Activated CD4-positive, alpha-beta memory T cell treated with anti-CD3 and anti-CD28 coated beads, Interleukin-2, amount 10 ng/mL, durations not matched to agents 7 days and 5 days (primary cell): ENCODE results near the gene LRRC37A. TPM values are rescaled to one million over a fixed set of nuclear protein-coding genes. Genes with fewer than 3 reads are reported as not detected.
"Not testable (repeated sequence)": the region's sequence is repeated elsewhere in the genome, so short reads cannot be mapped to it uniquely, and the experiment has no call there.

ENCODE experiments used
- CTCF ChIA-PET: fragments of 350-600 bp; sonication (Branson Sonifier 250); formaldehyde crosslinking; loops from one replicate; lab custom pipeline; 2021; ENCODE audit warnings: antibody characterized with exemption, inconsistent platforms; lab: Charles Lee
- POLR2A ChIA-PET: fragments of 350-600 bp; sonication (Branson Sonifier 250); formaldehyde crosslinking; loops from one replicate; lab custom pipeline; 2021; ENCODE audit warnings: antibody characterized with exemption; lab: Charles Lee
- DNase-seq: peaks from one replicate; pipeline ENCODE4 v3.0.0-alpha.2; 2020
- H3K27ac Mint-ChIP-seq: one replicate; pipeline ENCODE4 v1.8.0; 2021; ENCODE audit warnings: mild to moderate bottlenecking, mixed read lengths
- H3K27me3 Mint-ChIP-seq: one replicate; pipeline ENCODE4 v1.8.0; 2021; ENCODE audit warnings: mixed read lengths
- H3K36me3 Mint-ChIP-seq: one replicate; pipeline ENCODE4 v1.8.0; 2021; ENCODE audit warnings: low read depth, mixed read lengths
- H3K4me1 Mint-ChIP-seq: one replicate; pipeline ENCODE4 v1.8.0; 2021; ENCODE audit warnings: mixed read lengths
- H3K4me3 Mint-ChIP-seq: one replicate; pipeline ENCODE4 v1.8.0; 2021; ENCODE audit warnings: mild to moderate bottlenecking, mixed read lengths
- H3K9me3 Mint-ChIP-seq: one replicate; pipeline ENCODE4 v1.8.0; 2021; ENCODE audit warnings: mixed read lengths
- total RNA-seq, 2 experiments: library from RNA; stranded (reverse); gene quantifications; one replicate each; pipeline ENCODE4 v1.2.3, GENCODE V29; 2021

The LRRC37A gene
- total RNA-seq: 1 to 10 TPM; 4.6 to 5.7 TPM

- POLR2A ChIA-PET, H3K27me3 Mint-ChIP-seq, H3K4me1 Mint-ChIP-seq, H3K9me3 Mint-ChIP-seq, H3K27ac Mint-ChIP-seq, DNase-seq, H3K36me3 Mint-ChIP-seq, H3K4me3 Mint-ChIP-seq, CTCF ChIA-PET: not testable (repeated sequence)
Observed at GRCh38 chr17:46294831-46295230, at the start of gene LRRC37A. Gene LRRC37A (plus strand): TSS chr17:46295131. CDS start chr17:46295134, 3 bp downstream.

GRCh38 chr17:46249153-46249552 is 45.8 kb upstream of the LRRC37A start:
- DNase-seq, H3K4me1 Mint-ChIP-seq, H3K27ac Mint-ChIP-seq, CTCF ChIA-PET, H3K36me3 Mint-ChIP-seq, POLR2A ChIA-PET, H3K9me3 Mint-ChIP-seq, H3K4me3 Mint-ChIP-seq: not testable (repeated sequence)
- H3K27me3 Mint-ChIP-seq: peaks cover 14% of the 10 kb centered on the region

GRCh38 chr17:46252804-46253203 is 42.1 kb upstream of the LRRC37A start:
- H3K9me3 Mint-ChIP-seq, POLR2A ChIA-PET: not testable (repeated sequence)

GRCh38 chr17:46253722-46254121 is 41.2 kb upstream of the LRRC37A start:
- peak; percentile 87 for DNase-seq
- H3K4me3 Mint-ChIP-seq, H3K4me1 Mint-ChIP-seq, H3K27me3 Mint-ChIP-seq, CTCF ChIA-PET, H3K27ac Mint-ChIP-seq, POLR2A ChIA-PET, H3K9me3 Mint-ChIP-seq, H3K36me3 Mint-ChIP-seq: not testable (repeated sequence)

More at GRCh38 chr17:46252804-46253203, 42.1 kb upstream of the LRRC37A start:
- H3K4me1 Mint-ChIP-seq, H3K4me3 Mint-ChIP-seq, H3K36me3 Mint-ChIP-seq, CTCF ChIA-PET, H3K27ac Mint-ChIP-seq, DNase-seq: not testable (repeated sequence)
- peaks cover 10% of the 10 kb centered on the region for H3K27me3 Mint-ChIP-seq

- H3K27me3 Mint-ChIP-seq, CTCF ChIA-PET, DNase-seq, H3K27ac Mint-ChIP-seq, H3K9me3 Mint-ChIP-seq, POLR2A ChIA-PET, H3K4me3 Mint-ChIP-seq, H3K4me1 Mint-ChIP-seq, H3K36me3 Mint-ChIP-seq: not testable (repeated sequence)
Observed at GRCh38 chr17:46254215-46254614, 40.7 kb upstream of the LRRC37A start.

- DNase-seq, H3K27ac Mint-ChIP-seq, H3K4me3 Mint-ChIP-seq, H3K4me1 Mint-ChIP-seq, H3K9me3 Mint-ChIP-seq, POLR2A ChIA-PET, H3K36me3 Mint-ChIP-seq, H3K27me3 Mint-ChIP-seq, CTCF ChIA-PET: not testable (repeated sequence)
Observed at GRCh38 chr17:46256369-46256768, 38.6 kb upstream of the LRRC37A start.

GRCh38 chr17:46259845-46260661 is 34.9 kb upstream of the LRRC37A start:
- DNase-seq, H3K36me3 Mint-ChIP-seq, H3K27ac Mint-ChIP-seq, H3K9me3 Mint-ChIP-seq, POLR2A ChIA-PET: not testable (repeated sequence)
- CTCF ChIA-PET: interaction anchor here (1.0 to 1.8 kb wide), 2 partner anchors 47 to 674 kb away, joined by 3 to 7 read pairs; no protein-coding TSS in a partner anchor
- H3K4me1 Mint-ChIP-seq: peaks cover 17% of the 10 kb centered on the region
- H3K27me3 Mint-ChIP-seq: peaks cover 28% of the 10 kb centered on the region
- peak overlapping the region; percentile 57 for H3K4me3 Mint-ChIP-seq

- POLR2A ChIA-PET: no interaction called here
- Mint-ChIP-seq H3K4me1 (peaks cover 33% of the 10 kb centered on the region), H3K4me3 (no peak overlapping the region), H3K27me3 (peaks cover 40% of the 10 kb centered on the region), H3K9me3 (no peaks in the 10 kb centered on the region), H3K36me3 (peaks cover 6% of the 10 kb centered on the region), H3K27ac (no peak overlapping the region)
- no peak for DNase-seq
- CTCF ChIA-PET: interaction anchor here (1.4 kb wide), 1 partner anchor 622 kb away, joined by 3 read pairs; no protein-coding TSS in a partner anchor
Observed at GRCh38 chr17:46262271-46262670, 32.7 kb upstream of the LRRC37A start.

GRCh38 chr17:46264456-46265198 is 30.3 kb upstream of the LRRC37A start:
- H3K9me3 Mint-ChIP-seq: no peaks in the 10 kb centered on the region
- CTCF ChIA-PET: interaction anchor here (0.5 to 1.1 kb wide), 2 partner anchors 220 to 737 kb away, joined by 3 read pairs; no protein-coding TSS in a partner anchor
- no peak overlapping the region for H3K4me3 Mint-ChIP-seq
- POLR2A ChIA-PET: no interaction called here
- H3K36me3 Mint-ChIP-seq: peaks cover 6% of the 10 kb centered on the region
- H3K27me3 Mint-ChIP-seq: peaks cover 61% of the 10 kb centered on the region
- H3K4me1 Mint-ChIP-seq: peaks cover 41% of the 10 kb centered on the region
- no peak overlapping the region for H3K27ac Mint-ChIP-seq
- no peak for DNase-seq

GRCh38 chr17:46266063-46266655 is 28.8 kb upstream of the LRRC37A start:
- H3K9me3 Mint-ChIP-seq, H3K36me3 Mint-ChIP-seq, DNase-seq, H3K27ac Mint-ChIP-seq: not testable (repeated sequence)
- CTCF ChIA-PET: interaction anchor here (1.1 kb wide), 1 partner anchor 222 kb away, joined by 3 read pairs; no protein-coding TSS in a partner anchor
- peaks cover 35% of the 10 kb centered on the region for H3K4me1 Mint-ChIP-seq
- H3K4me3 Mint-ChIP-seq: peak overlapping the region; percentile 75
- peaks cover 63% of the 10 kb centered on the region for H3K27me3 Mint-ChIP-seq
- POLR2A ChIA-PET: interaction anchor here (0.7 to 1.9 kb wide), 3 partner anchors 73 to 928 kb away, joined by 3 to 5 read pairs (median 3); partner anchors contain the start of gene KANSL1

- DNase-seq: peak; percentile 64
- Mint-ChIP-seq H3K4me3 (peak overlapping the region; percentile 83), H3K9me3 (no peaks in the 10 kb centered on the region), H3K27ac (peak overlapping the region; percentile 11), H3K4me1 (peaks cover 35% of the 10 kb centered on the region), H3K27me3 (peaks cover 67% of the 10 kb centered on the region), H3K36me3 (no peaks in the 10 kb centered on the region)
- ChIA-PET CTCF (interaction anchor here (1.0 to 1.7 kb wide), 2 partner anchors 54 to 674 kb away, joined by 6 to 7 read pairs; no protein-coding TSS in a partner anchor), POLR2A (interaction anchor here (0.7 to 1.9 kb wide), 5 partner anchors 10 to 928 kb away, joined by 3 to 5 read pairs (median 3); partner anchors contain the start of gene KANSL1)
Observed at GRCh38 chr17:46266656-46267544, 28.0 kb upstream of the LRRC37A start.

- Mint-ChIP-seq H3K4me3 (no peak overlapping the region), H3K4me1 (peaks cover 24% of the 10 kb centered on the region), H3K36me3 (no peaks in the 10 kb centered on the region), H3K27ac (no peak overlapping the region), H3K27me3 (peaks cover 67% of the 10 kb centered on the region), H3K9me3 (no peaks in the 10 kb centered on the region)
- no peak for DNase-seq
- ChIA-PET CTCF (interaction anchor here (1.5 kb wide), 1 partner anchor 57 kb away, joined by 4 read pairs; no protein-coding TSS in a partner anchor), POLR2A (no interaction called here)
Observed at GRCh38 chr17:46270032-46270431, 24.9 kb upstream of the LRRC37A start.
